GM19351 (cell line): ENCODE data around the gene GUCY2D.
"Not testable (repeated sequence)": the region's sequence is repeated elsewhere in the genome, so short reads cannot be mapped to it uniquely, and the experiment has no call there.

Experiments
- ATAC-seq: cut with Tn5 transposase; IDR thresholded peaks from one replicate; pipeline ENCODE4 v1.9.1; 2021; ENCODE audit warnings: mild to moderate bottlenecking, moderate library complexity; ENCODE audit not compliant: unreplicated experiment

GUCY2D gene

DNA sequence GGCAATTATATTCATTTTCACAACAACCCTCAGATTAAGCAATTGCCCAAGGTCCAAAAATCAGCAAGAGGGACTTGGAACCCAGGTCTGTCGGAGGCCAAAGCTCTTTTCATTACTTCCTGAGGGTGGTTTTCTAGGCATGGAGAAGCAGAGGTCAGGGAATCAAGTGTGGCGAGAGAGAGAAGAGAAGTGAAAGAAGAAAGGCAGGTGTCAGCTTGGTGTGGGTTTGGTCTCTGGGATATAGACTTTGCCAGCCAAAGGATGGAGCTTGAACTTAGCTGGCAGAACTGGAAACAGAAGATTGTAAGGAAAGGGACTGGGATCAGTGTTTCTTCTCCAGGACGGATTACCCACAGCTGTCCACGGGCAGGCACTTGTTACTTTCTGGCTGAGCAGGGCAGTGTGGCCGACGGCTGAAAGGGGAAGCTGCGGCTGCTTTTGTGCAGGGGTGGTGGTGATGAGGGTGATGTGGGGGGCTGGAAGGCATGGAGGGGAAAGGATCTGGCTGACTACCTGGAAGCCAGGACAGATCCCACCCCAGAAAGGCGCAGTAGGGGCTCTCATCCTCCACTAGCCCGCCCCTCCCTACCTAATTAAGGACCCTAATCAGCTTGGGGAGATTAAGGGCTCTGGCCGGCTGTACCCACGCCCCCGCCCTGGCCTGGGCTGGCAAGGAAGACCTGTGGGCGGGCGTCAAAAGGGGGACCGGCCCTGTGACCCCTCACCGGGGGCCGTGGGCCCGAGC is at the start of gene GUCY2D:
Gene GUCY2D (plus strand): TSS at position 640 of the 745 bp plus-strand sequence. CDS start 433 bp downstream, outside the sequence.
- no peak for ATAC-seq

DNA sequence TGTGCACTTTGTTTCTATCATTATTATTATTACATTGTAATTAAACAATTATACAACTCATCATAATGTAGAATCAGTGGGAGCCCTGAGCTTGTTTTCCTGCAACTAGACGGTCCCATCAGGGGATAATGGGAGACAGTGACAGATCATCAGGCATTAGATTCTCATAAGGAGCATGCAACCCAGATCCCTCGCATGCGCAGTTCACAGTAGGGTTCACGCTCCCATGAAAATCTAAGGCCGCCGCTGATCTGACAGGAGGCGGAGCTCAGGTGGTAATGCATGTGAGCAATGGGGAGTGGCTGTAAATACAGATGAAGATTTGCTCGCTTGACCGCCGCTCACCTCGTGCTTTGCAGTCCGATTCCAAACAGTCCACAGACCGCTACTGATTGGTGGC is 49.1 kb upstream of the GUCY2D start:
- ATAC-seq: not testable (repeated sequence)

DNA sequence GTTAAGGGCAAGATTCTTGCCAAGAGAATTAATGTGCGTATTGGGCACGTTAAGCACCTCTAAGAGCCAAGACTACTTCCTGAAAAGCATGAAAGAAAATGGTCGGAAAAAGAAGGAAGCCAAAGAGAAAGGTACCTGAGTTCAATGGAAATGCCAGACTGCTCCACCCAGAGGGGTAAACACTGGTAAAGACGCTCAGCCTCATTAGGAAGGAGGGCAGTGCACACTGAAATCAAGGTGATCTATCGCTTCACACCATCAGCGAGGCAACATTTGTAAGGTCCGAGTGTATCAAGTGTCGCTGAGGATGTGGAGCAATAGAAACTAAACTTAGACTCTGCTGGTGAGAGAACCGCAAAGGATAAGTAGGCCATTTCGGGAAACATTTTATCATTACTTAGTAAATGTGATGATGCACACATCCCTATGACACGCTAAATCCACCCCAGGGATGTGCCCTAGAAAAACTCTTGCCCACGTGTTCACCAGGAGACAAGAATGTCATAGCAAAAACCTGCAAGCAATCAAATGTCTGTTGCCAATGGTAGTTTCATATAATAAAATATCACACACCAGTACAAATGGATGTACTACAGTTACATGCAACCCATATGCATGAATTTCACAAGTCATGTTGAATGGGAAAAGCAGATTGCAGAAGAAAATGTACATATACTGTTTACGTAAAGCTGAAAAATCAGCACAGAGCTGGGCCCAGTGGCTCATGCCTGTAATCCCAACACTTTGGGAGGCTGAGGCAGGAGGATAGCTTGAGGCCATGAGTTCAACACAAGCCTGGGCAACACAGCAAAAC is 46.8 kb upstream of the GUCY2D start:
- no peak for ATAC-seq

DNA sequence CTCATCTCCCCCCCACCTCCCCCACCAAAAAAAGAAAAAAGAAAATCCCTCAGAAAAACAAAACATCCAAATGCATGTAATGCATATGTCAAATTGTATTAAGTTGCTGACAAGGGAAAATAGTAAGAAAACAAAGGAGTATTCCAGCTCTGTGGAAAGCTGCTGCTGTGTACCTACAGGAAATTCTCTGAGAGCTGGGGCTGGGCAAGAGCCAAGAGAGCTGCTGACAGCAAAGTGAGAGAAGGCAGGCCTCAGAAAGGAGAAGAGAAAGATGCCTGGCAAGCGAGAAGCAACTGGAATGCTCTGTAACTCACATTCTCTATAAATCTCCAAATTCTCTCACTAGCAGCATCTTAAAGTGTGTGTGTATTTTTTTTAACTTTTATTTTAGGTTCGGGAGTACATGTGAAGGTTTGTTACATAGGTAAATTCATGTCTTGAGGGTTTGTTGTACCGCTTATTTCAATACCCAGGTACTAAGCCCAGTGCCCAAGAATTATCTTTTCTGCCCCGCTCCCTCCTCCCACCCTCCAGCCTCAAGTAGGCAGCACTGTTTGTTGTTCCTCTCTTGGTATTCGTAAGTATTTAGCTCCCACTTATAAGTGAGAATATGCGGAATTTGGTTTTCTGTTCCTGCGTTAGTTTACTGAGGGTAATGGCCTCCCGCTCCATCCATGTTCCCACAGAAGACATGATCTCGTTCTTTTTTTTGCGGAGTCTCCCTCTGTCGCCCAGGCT is 46.0 kb upstream of the GUCY2D start:
- no peak for ATAC-seq

DNA sequence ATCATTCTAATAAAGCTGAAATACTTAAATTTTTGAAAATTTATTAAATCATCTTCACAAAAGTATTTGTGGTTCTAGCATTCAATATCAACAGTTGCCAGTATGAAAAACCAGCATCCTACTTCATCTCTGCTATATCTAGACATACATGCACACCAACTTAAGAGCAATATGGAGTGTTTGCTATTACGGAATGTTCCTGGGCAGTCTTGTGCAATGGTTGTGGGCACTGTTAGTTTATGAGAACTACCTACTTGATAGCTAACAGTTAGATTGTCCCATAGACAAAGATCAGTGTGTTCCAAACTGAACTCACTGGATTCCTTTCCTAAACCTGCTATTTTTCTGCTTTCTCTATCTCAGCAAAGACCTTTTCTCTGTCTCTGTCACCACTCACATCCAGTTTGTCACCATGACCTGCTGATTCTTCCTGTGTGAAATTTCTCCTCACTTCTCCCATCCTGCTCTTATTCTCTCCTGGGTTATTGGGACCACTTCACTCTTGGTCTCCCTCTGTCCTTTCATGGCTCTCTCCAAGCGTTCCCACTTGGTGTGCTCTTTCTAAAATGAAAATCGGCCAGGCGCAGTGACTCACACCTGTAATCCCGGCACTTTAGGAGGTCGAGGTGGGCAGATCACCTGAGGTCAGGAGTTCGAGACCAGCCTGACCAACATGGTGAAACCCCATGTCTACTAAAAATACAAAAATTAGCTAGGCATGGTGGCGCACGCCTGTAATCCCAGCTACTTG is 42.7 kb upstream of the GUCY2D start:
- ATAC-seq: no peak

DNA sequence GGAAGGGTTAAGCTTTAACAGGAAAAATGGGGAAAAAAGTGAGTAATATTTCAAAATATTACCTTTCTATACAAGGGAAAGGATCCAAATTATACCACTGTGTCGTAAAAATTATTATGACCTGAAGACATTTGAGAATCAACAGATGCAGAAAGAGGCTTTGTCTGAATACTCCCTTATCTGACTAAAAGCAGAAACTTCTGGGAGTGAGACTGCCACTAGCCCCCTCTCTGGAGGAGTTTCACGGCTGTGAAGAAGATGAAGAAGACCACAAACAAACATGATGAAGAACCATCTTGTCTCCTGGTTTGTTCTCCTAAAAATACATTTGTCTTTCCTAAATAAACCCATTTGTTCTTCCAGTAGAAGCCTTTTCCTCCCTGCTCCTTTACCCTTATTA is 41.0 kb upstream of the GUCY2D start:
- ATAC-seq: no peak

DNA sequence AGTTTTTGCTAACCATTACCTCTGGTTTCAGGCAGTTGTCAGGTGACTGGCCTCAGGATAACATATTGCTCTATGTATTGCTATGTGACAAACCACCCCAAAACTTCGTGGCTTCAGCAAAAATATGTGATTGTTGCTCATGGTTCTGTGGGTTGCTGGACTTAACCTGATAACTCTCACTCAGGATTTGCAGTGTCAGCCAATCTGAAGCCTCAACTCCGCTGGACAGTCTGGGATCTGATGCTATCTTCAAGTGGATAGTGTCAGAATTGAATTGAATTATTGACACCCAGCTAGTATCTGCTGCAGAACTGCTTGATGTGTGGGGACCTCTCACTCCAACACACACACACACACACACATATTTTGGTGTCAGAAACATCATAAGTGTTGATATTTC is 34.7 kb upstream of the GUCY2D start:
- ATAC-seq: no peak

DNA sequence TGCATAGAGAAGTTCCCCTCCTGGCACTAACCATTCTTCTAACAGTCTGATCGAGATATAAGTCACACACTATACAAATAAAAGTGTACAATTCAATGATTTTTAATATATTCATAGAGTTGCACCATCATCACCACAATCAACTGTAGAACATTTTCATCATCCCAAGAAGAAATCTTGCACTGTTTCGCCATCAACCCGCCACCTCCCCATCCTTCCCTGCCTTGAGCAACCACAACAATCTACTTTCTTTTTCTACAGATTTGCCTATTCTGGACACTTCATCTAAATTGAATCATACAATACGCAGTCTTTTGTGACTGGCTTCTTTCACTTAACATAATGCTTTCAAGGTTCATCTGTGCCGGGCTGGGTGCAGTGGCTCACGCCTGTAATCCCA is 33.0 kb upstream of the GUCY2D start:
- no peak for ATAC-seq

DNA sequence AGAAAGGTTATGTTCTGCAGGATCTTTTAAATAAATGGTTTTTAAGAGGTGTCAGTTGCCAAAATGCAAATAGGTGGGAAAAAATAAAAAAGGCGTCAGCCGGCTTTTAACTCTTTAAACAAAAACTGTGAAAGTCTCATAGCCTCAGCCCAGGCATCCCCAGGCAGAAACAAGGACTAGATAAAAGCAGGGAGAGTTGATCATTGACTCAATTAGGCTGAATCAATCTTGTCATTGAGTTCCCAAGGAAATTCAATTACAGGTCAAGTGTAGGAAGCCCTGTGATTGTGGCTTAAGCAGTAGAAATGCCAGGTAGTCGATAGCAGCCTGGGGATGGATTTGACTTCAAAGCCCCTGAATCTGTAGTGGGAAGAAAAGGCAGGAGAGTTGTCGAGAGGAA is 30.8 kb upstream of the GUCY2D start:
- no peak for ATAC-seq

DNA sequence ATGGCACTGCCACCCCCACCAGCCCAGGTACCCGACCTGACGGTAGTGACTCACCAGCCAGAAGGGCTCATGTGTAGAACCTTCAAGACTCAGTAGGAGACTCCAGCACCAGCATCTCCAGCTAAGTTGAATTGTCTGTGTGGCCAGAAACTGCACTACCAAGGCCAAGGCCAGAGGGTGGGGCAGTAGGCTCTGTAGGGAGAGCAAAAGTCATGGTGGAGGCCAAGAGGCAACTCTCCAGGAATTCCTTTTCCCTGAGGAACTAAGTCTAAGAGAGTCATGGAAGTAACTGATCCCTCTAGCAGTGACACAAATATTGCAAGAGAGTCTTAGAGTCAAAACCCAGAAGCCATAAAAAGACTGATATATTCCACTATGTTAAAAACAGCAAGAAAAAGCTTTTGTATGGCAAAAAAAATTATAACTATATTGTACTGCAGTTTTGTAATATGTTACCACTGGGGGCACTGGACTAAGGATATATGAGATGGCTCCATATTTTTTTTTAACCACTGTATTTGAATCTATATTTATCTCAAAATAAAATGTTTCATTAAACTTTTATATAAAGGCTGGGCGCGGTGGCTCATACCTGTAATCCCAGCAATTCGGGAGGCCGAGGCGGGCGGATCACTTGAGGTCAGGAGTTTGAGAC is 30.2 kb upstream of the GUCY2D start:
- ATAC-seq: no peak

DNA sequence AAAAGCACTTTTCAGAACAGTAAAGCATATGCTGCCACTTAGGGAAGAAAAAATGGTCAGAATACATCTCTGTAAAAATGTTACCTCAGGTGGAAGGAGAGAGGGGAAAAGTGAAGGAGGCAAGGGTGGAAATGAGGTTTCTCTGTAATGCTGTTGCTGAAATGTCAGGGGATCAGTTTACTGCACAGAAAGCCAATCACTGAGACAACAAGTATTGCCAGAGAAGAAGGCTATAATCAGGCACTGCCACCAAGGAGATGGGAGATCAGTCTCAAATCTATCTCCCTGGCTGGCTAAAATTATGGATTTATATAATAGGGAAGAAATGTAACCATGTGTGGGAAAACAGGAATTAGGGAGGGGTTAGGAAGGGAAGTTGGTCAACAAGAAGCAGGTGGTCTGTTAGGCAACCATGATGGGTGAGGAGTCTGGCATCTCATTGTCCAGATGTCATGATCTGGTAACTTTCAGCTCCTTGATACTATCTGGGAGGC is 27.7 kb upstream of the GUCY2D start:
- no peak for ATAC-seq

DNA sequence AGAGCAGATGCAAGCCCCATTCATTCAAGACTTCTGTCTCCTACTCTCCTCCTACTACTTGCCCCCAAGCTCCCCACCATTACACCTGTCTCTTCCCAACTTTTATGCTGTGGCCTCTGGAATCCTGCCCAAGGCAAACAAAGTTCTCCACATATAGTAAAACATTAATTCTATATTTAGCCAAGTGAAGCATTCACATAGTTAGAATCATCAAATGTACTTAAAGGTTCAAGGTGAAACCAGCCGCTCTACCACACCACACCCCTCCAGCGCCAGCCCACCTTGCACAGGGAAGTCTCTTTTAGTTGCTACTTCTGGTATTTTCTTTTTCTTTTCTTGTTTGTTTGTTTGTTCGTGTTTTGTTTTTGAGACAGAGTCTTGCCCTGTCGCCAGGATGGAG is 25.4 kb upstream of the GUCY2D start:
- no peak for ATAC-seq

DNA sequence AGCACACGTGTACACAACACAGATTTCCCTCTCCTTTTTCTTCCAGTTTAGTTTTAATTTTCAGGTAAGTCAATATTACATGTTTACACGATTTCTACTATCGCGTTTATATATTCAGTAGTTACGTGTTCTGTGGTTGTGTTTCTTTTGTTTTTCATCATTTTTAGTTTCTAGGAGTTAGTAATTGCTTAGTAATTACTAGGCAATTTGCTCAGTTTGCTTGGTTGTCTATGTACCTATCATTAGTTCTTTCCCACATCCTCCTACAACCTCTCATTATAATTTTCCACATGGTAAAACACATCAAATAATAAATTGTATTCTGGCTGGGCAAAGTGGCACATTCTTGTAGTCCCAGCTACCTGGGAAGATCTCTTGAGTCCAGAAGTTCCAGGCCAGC is 24.6 kb upstream of the GUCY2D start:
- no peak for ATAC-seq

DNA sequence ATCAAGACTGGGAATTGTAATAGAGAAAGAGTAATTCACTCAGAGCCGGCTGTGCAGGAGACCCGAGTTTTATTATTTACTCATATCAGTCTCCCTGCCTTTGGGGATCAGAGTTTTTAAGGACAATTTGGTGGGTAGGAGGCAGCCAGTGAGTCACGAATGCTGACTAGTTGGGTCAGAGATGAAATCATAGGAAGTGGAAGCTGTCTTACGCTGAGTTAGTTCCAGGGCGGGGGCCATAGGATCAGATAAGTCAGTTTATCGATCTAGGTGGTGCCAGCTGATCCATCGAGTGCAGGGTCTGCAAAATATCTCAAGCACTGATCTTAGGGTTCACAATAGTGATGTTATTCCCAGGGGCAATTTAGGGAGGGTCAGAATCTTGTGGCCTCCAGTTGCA is 20.2 kb upstream of the GUCY2D start:
- ATAC-seq: no peak

DNA sequence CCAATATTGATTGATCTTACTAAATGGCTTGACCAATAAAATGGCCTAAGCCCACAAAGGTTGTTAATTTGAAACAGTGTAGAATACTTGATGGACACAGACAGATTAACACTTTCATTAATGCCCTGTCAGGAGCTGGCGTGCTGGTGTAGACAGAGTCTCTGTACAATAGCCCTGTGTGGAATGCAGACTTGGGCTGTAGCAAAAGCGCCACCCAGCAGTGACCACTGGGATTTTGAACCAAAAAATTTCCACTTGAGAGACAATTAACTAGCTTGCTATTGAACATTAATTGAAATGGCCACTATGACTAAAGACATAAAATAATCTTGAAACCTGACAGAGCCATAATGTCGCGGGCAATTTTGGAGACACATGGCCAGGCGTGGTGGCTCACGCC is 19.7 kb upstream of the GUCY2D start:
- no peak for ATAC-seq

DNA sequence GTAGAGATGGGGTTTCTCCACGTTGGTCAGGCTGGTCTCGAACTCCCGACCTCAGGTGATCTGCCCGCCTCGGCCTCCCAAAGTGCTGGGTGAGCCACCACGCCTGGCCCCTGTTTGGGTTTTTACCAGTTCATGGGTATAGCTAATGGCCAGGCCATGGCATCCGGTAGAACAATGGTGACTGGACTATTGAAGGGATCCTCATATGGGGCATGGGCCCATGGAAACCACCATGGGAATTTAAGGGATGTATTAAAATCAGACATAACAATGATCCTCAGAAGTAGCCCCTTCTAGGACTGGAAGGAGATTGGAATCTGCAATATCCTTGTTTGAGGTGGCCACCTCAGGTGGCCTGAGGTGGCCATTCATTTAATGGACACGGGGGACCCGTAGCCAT is 17.5 kb upstream of the GUCY2D start:
- no peak for ATAC-seq

DNA sequence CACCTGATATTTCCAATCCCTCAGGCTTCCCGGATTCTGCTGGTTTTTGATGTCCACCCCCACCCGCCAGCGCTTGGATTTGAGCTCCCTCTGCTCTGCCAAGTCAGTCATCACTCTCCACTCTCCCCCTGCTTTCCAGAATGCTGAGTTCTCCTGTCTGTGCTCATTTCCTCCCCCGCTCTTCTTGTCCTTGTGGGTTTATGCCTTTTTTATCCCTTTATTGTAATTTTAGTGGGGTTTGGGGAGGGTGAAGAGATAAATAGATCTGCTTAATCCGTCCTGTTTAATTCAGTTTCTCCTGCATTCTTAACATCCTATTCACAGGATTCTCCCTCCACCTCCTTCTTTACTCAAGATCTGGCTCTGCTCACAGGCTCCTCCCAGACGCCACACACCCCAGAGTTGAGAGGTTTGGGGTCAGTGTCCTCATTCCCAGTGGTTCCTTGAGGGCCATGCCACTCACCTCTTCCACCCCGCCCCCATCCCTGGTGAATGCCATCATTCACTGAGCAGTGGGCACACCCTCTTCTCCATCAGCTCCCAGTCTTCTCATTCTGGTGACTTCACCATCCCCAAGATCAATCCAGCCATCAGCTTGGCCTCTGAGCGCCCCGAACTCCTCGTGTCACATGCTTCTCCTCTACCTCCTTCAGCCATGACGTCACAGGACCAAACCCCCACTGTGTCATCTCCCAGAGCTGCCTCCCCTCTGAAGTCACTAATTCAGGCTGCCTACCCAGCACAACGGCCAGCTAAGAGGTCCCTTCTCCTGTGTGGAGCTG is 15.1 kb upstream of the GUCY2D start:
- ATAC-seq: no peak

DNA sequence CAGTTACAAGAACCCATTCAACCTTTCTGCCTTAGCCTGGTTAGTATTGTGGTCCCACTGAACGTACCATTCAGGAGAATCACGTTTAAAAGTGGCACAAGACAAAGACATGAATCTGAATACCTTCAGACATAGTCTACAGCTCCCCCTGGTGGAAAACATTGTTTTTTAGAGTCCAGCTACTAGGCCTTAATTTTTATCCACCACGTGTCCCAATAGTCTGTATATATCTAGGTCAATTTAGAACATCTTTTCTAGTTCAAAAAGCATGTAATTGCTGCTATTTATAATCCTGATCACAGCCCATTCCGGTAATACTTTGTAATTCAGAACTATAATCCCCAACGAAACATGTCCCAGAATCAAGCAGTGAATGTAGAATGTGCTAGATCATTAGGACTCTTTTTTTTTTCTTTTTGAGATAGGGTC is 13.7 kb upstream of the GUCY2D start:
- ATAC-seq: no peak
